ENCODE measurements around the gene PKDREJ.
"Not testable (repeated sequence)": the region's sequence is repeated elsewhere in the genome, so short reads cannot be mapped to it uniquely, and the experiment has no call there.

The PKDREJ gene

DNA sequence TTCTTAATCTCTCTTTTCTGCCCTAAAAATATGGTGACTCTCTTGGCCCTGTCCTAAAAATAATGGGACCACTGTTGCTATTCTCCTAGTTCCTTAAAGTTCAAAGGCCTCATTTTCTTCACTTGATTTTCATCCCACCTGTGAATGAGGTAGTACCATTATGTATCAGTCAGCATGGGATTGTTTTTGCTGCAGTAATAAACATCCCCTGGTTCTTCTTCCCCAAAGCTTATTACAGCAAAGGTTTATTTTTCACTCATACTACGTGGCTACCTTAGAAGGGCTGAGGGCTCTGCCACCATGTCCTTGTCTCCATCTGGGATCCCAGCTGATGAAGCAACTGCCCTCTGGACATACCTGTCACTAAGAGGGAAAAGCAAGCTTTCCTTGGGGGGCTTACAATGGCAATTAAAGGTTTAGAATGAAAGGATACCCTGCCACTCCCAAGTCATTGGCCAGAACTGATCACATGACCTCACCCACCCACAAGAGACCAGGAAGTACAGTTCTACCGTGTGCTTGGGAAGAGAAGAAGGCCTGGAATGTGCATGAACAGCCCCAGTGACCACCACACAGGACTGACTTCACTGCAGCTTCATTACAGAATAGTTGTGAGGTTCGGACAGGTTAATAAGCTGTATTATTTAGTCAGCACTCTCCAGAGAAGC is 12.4 kb upstream of the PKDREJ start:
- peaks cover 76% of the 10 kb centered on the region for H3K36me3 ChIP-seq (ENCODE audit: control insufficient read depth, insufficient read depth, low read length)
- no peak overlapping the region for H3K27ac ChIP-seq (ENCODE audit: low read depth, low read length, severe bottlenecking)
- no peak overlapping the region for H3K4me3 ChIP-seq (ENCODE audit: extremely low read depth, insufficient read depth, low read length, poor library complexity, severe bottlenecking)
- 89 to 100% methylated on average over 1 to 3 of the region's 3 CpGs for WGBS, 2 experiments (ENCODE audit: insufficient coverage in 2 of 2)
- H3K4me1 ChIP-seq (ENCODE audit: control insufficient read depth, insufficient read depth, low read length, poor library complexity, severe bottlenecking) = no peaks in the 10 kb centered on the region
- no peaks in the 10 kb centered on the region for H3K9me3 ChIP-seq (ENCODE audit: control insufficient read depth, low read length)

DNA sequence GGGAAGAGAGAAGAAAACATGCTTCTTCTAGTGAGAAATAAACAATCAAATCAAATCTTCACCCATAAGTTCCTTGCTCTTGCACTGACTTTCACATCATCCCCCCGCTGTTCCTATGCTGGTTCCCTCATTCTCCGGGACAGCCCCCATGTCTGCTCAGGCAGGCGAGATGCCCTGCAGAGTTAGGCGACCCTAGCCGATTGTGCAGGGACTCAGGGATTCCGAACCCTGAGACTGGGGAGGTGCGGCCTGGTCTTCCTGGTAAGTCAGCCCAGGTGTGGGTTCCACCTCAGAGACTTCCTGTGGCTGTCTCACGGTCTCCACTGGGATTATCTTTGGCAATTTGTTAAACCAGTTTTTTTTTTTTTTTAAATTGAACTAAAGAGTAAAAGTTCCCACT is 11.2 kb upstream of the PKDREJ start:
- Histone ChIP-seq H3K36me3 (ENCODE audit: control insufficient read depth, insufficient read depth, low read length) (peaks cover 67% of the 10 kb centered on the region), H3K9me3 (ENCODE audit: control insufficient read depth, low read length) (no peaks in the 10 kb centered on the region), H3K4me3 (ENCODE audit: extremely low read depth, insufficient read depth, low read length, poor library complexity, severe bottlenecking) (no peak overlapping the region), H3K27ac (ENCODE audit: low read depth, low read length, severe bottlenecking) (no peak overlapping the region), H3K4me1 (ENCODE audit: control insufficient read depth, insufficient read depth, low read length, poor library complexity, severe bottlenecking) (no peaks in the 10 kb centered on the region)
- 97 to 99% methylated on average over 7 of the region's 8 CpGs for WGBS, 2 experiments (ENCODE audit: insufficient coverage in 2 of 2)

DNA sequence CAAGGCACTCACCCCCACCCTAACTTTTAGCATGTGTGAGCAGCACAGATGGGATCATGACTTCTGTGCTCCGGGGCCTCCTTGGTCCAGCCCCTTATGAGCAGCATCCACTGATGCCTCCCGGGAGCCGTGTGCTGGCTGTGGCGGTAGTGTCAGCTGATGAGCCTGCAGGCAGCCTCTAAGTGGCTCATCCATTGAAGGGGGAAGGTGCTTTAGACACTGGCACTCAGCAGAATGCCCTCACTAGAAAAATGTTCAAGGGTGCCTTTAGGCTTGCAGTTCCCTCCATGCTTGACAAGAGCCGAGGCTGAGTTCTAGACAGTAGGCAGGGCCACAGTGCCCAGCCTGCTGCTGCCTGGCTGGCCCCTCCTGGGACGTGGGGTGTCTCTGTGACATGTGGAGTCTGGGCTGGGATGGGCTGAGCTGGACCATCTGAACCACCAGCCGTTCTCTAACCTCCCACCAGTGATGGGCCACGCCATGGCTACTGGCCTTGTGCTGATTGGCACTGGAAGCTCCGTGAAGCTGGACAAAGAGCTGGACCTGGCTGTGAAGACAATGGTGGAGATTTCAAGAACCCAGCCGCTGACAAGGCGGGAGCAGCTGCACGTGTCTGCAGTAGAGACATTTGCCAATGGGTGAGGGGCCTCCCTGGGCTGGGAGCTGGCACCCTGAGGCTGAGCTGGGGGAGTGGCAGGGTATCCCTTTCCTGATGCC is 10.4 kb upstream of the PKDREJ start:
- no peaks in the 10 kb centered on the region for H3K4me1 ChIP-seq (ENCODE audit: control insufficient read depth, insufficient read depth, low read length, poor library complexity, severe bottlenecking)
- WGBS, 2 experiments (ENCODE audit: insufficient coverage in 2 of 2) = 91 to 99% methylated on average over 9 to 11 of the region's 12 CpGs
- H3K36me3 ChIP-seq (ENCODE audit: control insufficient read depth, insufficient read depth, low read length) = peaks cover 60% of the 10 kb centered on the region
- H3K9me3 ChIP-seq (ENCODE audit: control insufficient read depth, low read length) = no peaks in the 10 kb centered on the region
- no peak overlapping the region for H3K4me3 ChIP-seq (ENCODE audit: extremely low read depth, insufficient read depth, low read length, poor library complexity, severe bottlenecking)
- H3K27ac ChIP-seq (ENCODE audit: low read depth, low read length, severe bottlenecking) = no peak overlapping the region

DNA sequence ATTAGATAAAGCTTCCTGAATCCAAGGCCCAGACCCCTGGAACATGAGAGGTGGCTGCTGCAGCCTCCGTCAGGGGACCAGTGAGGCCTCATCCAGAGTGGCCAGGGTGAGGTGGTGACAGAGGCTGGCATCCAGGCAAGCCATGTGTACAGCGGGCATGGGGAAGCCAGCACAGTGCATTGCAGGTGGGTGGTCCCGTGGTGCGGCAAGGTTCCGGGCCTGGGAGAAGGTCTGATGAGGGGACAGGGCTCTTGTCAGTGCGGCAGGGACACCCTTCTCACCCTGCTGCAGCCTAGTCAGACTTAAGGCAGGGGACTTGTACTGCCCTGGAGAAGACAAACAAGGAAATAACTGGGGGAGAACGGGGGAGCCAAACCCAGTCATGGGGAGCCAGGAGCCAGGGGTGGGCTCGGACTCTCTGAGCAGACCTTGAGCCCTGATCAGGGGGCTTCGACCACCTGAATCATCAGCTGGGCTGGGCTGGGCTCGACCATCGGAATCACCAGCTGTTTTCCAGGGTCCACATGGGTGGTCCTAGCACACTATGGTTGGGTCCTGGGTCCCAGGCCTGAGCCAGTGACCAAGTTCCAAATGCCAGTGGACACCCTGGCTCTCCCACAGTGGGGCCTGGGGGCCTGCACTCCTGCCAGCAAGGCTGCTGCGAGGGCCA is 9.8 kb upstream of the PKDREJ start:
- WGBS, 2 experiments (ENCODE audit: insufficient coverage in 2 of 2) = 95 to 99% methylated on average over 11 to 12 of the region's 12 CpGs
- Histone ChIP-seq H3K4me3 (ENCODE audit: extremely low read depth, insufficient read depth, low read length, poor library complexity, severe bottlenecking) (no peak overlapping the region), H3K36me3 (ENCODE audit: control insufficient read depth, insufficient read depth, low read length) (peaks cover 53% of the 10 kb centered on the region), H3K9me3 (ENCODE audit: control insufficient read depth, low read length) (no peaks in the 10 kb centered on the region), H3K27ac (ENCODE audit: low read depth, low read length, severe bottlenecking) (no peak overlapping the region), H3K4me1 (ENCODE audit: control insufficient read depth, insufficient read depth, low read length, poor library complexity, severe bottlenecking) (no peaks in the 10 kb centered on the region)

DNA sequence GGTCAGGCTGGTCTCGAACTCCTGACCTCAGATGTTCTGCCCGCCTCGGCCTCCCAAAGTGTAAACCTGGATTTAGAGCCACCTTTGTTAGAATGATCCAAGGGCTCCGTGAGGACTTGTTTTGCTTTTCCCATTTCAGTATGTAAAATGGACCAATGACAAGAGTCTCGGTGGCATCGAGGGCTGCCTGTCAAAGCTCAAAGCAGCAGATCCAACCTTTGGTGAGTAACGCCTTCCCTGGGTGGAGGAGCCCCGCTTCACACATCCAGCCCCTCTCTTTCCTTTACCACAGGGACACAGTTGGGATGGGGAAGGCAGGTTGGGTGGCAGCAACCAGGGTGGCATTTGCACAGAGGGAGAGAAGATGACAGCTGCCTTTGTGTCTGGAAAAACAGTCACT is 9.1 kb upstream of the PKDREJ start:
- Histone ChIP-seq H3K4me1 (ENCODE audit: control insufficient read depth, insufficient read depth, low read length, poor library complexity, severe bottlenecking) (no peaks in the 10 kb centered on the region), H3K4me3 (ENCODE audit: extremely low read depth, insufficient read depth, low read length, poor library complexity, severe bottlenecking) (no peak overlapping the region), H3K36me3 (ENCODE audit: control insufficient read depth, insufficient read depth, low read length) (peaks cover 49% of the 10 kb centered on the region), H3K27ac (ENCODE audit: low read depth, low read length, severe bottlenecking) (no peak overlapping the region), H3K9me3 (ENCODE audit: control insufficient read depth, low read length) (no peaks in the 10 kb centered on the region)
- WGBS, 2 experiments (ENCODE audit: insufficient coverage in 2 of 2) = 92 to 100% methylated on average over 5 to 6 of the region's 8 CpGs

DNA sequence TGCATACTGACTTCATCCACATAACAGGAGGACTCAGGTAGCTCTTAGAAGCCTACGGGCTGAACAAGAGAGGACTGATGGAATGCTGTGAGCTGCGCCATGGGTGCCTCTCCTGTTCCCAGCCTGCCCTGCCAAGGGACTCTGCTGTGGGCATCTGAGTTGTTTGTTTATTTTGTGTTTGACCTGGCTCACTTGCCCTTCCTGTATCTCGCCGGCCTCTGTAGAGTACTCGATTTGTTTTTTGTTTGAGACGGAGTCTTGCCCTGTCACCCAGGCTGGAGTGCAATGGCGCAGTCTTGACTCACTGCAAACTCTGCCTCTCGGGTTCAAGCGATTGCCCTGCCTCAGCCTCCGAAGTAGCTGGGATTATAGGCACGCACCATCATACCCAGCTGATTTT is 6.4 kb upstream of the PKDREJ start:
- Histone ChIP-seq H3K36me3 (ENCODE audit: control insufficient read depth, insufficient read depth, low read length) (peaks cover 25% of the 10 kb centered on the region), H3K4me1 (ENCODE audit: control insufficient read depth, insufficient read depth, low read length, poor library complexity, severe bottlenecking) (no peaks in the 10 kb centered on the region), H3K9me3 (ENCODE audit: control insufficient read depth, low read length) (no peaks in the 10 kb centered on the region), H3K4me3 (ENCODE audit: extremely low read depth, insufficient read depth, low read length, poor library complexity, severe bottlenecking) (no peak overlapping the region), H3K27ac (ENCODE audit: low read depth, low read length, severe bottlenecking) (no peak overlapping the region)
- WGBS, 2 experiments (ENCODE audit: insufficient coverage in 2 of 2) = 91 to 97% methylated on average over 11 of the region's 11 CpGs

DNA sequence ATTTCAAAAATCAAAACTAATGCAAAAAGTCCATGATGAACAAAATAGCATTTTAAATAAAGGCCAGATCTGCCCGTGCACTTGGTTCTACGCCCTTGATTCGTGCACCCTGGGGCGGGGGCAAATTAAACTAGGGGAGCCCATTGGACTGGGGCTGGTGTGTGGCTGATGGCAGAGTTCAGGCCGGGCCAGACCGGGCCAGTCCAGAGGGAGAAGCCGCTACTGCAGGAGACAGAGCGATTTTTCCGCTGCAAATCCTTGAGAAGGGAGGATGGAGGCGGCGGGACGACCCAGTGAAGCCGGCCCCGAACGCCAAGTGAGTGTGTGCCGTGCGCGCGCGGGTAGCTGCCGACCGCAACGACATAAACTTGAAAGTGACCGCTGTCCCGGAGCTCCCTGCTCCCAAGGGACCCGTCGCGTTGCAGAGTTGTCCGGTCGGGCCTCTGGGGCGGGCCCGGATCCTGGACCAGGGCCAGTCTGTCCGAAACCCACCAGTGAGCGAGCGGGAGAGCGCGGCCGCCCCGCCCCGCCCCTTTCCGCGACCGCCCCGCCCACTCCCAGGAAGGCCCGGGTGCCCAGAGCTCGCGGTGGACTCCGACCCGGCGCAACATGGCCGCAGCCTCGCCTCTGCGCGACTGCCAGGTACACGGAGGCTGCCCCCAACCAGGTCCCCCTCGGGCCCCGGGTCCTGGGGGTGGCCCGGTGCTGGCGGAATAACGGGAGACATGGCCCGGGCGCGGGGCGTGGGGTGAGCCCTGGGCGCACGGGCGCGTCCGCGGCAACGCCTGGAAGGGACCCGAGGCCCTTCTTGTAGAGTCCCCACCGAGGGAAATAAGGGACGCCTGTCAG is 4.5 kb upstream of the PKDREJ start, which contains the start of gene TTC38:
TSS of gene TTC38 (plus strand) at position 578 of the 849 bp plus-strand sequence. CDS start at position 610, 32 bp downstream.
- H3K9me3 ChIP-seq (ENCODE audit: control insufficient read depth, low read length) = peaks cover 3% of the 10 kb centered on the region
- peaks cover 6% of the 10 kb centered on the region for H3K36me3 ChIP-seq (ENCODE audit: control insufficient read depth, insufficient read depth, low read length)
- peak within 1 kb of the TSS; percentile 36 for H3K27ac ChIP-seq (ENCODE audit: low read depth, low read length, severe bottlenecking)
- no peaks in the 10 kb centered on the region for H3K4me1 ChIP-seq (ENCODE audit: control insufficient read depth, insufficient read depth, low read length, poor library complexity, severe bottlenecking)
- peak within 1 kb of the TSS; percentile 76 for H3K4me3 ChIP-seq (ENCODE audit: extremely low read depth, insufficient read depth, low read length, poor library complexity, severe bottlenecking)
- 4 to 5% methylated on average over 61 to 63 of the region's 74 CpGs for WGBS, 2 experiments (ENCODE audit: insufficient coverage in 2 of 2)

DNA sequence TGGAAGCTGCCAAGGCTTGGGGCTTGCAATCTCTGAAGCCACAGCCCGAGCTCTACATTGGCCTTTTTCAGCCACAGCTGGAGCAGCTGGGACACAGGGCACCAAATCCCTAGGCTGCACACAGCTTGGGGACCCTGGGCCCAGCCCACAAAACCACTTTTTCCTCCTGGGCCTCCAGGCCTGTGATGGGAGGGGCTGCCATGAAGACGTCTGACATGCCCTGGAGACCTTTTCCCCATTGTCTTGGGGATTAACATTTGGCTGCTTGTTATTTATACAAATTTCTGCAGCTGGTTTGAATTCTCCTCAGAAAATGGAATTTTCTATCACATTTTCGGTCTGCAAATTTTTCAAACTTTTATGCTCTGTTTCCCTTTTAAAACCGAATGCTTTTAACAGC is 2.5 kb upstream of the PKDREJ start:
- 83 to 85% methylated on average over 3 to 4 of the region's 4 CpGs for WGBS, 2 experiments (ENCODE audit: insufficient coverage in 2 of 2)
- not testable (repeated sequence) for H3K9me3 ChIP-seq (ENCODE audit: control insufficient read depth, low read length); H3K36me3 ChIP-seq (ENCODE audit: control insufficient read depth, insufficient read depth, low read length); H3K4me3 ChIP-seq (ENCODE audit: extremely low read depth, insufficient read depth, low read length, poor library complexity, severe bottlenecking); H3K27ac ChIP-seq (ENCODE audit: low read depth, low read length, severe bottlenecking); H3K4me1 ChIP-seq (ENCODE audit: control insufficient read depth, insufficient read depth, low read length, poor library complexity, severe bottlenecking)

DNA sequence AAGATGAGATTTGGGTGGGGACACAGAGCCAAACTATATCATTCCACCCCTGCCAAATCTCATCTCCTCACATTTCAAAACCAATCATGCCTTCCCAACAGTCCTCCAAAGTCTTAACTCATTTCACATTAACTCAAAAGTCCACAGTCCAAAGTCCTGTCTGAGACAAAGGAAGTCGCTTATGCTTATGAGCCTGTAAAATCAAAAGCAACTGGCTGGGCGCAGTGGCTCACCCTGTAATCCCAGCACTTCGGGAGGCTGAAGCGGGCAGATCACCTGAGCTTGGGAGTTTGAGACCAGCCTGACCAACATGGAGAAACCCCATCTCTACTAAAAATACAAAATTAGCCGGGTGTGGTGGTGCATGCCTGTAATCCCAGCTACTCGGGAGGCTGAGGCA is 1.4 kb upstream of the PKDREJ start:
- not testable (repeated sequence) for H3K4me1 ChIP-seq (ENCODE audit: control insufficient read depth, insufficient read depth, low read length, poor library complexity, severe bottlenecking); H3K27ac ChIP-seq (ENCODE audit: low read depth, low read length, severe bottlenecking); H3K4me3 ChIP-seq (ENCODE audit: extremely low read depth, insufficient read depth, low read length, poor library complexity, severe bottlenecking); H3K9me3 ChIP-seq (ENCODE audit: control insufficient read depth, low read length); H3K36me3 ChIP-seq (ENCODE audit: control insufficient read depth, insufficient read depth, low read length)
- WGBS, 2 experiments (ENCODE audit: insufficient coverage in 2 of 2) = 95 to 98% methylated on average over 2 to 5 of the region's 6 CpGs

DNA sequence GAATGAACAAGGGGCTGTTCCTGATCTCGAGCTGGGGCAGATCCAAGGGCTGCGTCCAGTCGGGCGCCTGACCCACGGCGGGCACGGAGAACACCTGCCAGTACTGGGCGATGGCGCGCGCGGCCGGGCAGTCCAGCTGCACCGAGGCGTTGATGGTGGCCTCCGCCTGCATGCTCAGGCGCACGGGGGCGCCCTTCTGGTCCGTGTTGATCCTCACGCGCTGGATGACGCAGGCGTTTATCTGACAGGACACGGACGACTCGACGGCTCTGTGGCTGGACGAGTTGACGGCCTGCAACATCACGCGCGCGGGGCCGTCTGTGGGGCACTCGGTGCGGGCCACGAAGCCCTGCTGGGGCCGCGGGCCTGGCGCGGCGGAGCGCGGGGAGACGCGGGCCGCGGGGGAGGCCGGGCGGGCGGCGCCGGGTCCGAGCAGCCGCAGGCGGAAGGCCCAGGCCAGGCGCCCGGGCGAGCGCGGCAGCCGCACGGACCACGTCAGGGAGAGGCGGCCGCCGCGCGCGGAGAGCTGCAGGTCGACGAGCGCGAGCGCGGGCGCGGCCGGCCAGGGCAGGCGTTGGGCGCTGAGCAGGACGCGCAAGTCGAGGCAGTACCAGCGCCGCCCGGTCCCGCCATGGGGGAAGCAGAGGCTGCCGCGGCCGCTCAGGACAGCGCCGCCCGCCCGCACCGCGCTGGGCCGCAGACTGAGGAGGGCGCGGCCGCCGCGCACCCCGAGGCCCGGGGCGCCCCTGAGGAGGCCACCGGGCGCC is 511 bp downstream of the PKDREJ start:
- 13% methylated on average over 71 to 95 of the region's 109 CpGs for WGBS, 2 experiments (ENCODE audit: insufficient coverage in 2 of 2)
- H3K9me3 ChIP-seq (ENCODE audit: control insufficient read depth, low read length) = peaks cover 3% of the 10 kb centered on the region
- H3K36me3 ChIP-seq (ENCODE audit: control insufficient read depth, insufficient read depth, low read length) = no peaks in the 10 kb centered on the region

More for the DNA sequence above, 511 bp downstream of the PKDREJ start:
- Histone ChIP-seq H3K4me1 (ENCODE audit: control insufficient read depth, insufficient read depth, low read length, poor library complexity, severe bottlenecking) (no peaks in the 10 kb centered on the region), H3K27ac (ENCODE audit: low read depth, low read length, severe bottlenecking) (no peak overlapping the region), H3K4me3 (ENCODE audit: extremely low read depth, insufficient read depth, low read length, poor library complexity, severe bottlenecking) (no peak overlapping the region)

All from mesodermal cell (in vitro differentiated cells).